Brain microvascular endothelial cell (primary cell): ENCODE data around the gene PEPD.
"Not testable (repeated sequence)": the region's sequence is repeated elsewhere in the genome, so short reads cannot be mapped to it uniquely, and the experiment has no call there.

Source experiments
- DNase-seq: peaks from one replicate; pipeline ENCODE4 v3.0.0-alpha.2; 2020
- H3K27ac ChIP-seq: fragments of 250-450 bp; sonication (Bioruptor Pico); 2 replicates; pipeline ENCODE4 v1.5.1; 2020; ENCODE audit warnings: mild to moderate bottlenecking, moderate library complexity
- H3K27me3 ChIP-seq: fragments of 250-450 bp; sonication (Bioruptor Pico); replicated peaks from 2 replicates; pipeline ENCODE4 v1.5.1; 2020; ENCODE audit warnings: mild to moderate bottlenecking
- H3K36me3 ChIP-seq: fragments of 250-450 bp; sonication (Bioruptor Pico); replicated peaks from 2 replicates; pipeline ENCODE4 v1.5.1; 2020; ENCODE audit warnings: mild to moderate bottlenecking
- H3K4me3 ChIP-seq: 2 replicates; pipeline ENCODE4 v1.5.1; 2011; ENCODE audit warnings: low read depth, mild to moderate bottlenecking, control low read depth, low read length, moderate library complexity
- CTCF ChIP-seq: IDR thresholded peaks from 2 replicates; pipeline ENCODE4 v1.5.1; 2011; ENCODE audit warnings: low read depth, mild to moderate bottlenecking, moderate library complexity, low read length, control low read depth, inconsistent platforms; ENCODE audit errors: missing control alignments
- in situ Hi-C: cut with HindIII; loops from 2 replicates; pipeline ENCODE4 v1.10.0; 2017; ENCODE audit warnings: low sequenced_read_pairs, low pct_ligation_motif_present

The PEPD gene

DNA sequence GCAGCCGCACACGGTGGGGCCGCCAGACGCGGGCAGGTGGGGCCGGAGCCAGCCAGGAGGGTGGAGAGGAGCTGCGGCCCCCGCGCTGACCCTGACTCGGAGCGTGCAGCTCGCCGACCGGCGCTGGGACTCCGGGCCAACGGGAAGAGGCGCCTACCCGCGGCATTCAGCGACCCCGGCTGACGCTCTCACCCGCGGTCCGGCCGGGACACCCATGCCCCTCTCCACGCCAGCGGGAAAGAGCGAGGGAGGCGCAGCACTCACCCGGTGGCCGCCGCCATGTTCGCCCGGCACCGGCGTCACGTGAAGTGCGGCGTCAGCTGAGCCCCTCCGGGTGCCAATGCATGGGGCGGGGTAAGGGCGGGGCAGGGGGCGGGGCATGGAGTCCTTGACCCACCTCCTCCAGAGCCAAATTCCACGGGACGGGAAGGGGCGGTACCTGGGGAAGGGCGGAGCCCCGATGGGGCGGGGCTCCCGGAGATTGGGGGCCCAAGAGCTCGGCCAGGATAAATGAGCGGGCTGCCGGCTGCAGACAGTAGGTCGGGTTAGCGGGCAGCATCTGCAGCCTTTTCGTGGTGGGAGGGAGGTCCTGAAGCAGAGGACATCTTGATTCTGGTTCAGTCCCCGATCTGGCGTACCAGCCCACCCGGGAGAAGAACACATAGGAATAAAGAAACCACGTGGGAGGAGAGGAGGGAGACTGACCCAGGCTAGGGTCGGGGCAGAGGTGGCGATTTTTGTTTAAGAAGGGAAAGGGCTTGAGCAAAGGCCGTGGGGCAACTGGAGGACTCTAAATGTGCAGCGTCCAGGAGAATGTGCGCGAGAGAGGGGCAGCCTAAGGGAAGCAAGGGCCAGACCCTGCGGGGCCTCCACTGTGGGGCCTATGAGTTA, at the start of gene PEPD:
TSS of gene PEPD (minus strand) at position 312 of the 891 bp plus-strand sequence. CDS start at position 281, 31 bp downstream.
- no peak for TF ChIP-seq CTCF
- no peaks in the 10 kb centered on the region for H3K27me3 ChIP-seq
- H3K4me3 ChIP-seq: peak within 1 kb of the TSS; percentile 90
- in situ Hi-C loops: no loop called here
- peak; percentile 84 for DNase-seq
- no peaks in the 10 kb centered on the region for H3K36me3 ChIP-seq
- H3K27ac ChIP-seq: peak within 1 kb of the TSS; percentile 81

DNA sequence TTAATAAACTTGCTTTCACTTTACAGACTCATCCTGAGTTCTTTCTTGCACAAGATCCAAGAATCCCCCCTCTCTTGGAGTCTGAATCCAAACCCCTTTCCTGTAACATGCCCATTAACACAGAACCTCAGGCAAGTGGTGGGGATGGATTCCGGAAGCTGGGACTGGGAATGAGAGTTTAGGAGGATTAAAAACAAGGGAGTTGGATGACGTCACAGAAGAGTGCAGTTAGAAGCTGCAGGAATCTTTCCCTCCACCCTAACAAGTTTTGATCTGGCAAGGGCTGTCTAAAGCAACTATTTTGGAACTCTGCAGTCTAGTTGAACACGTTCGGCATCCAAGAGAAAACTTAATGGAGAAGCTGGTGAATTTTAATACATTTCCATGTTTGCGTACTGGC, 48.2 kb upstream of the PEPD start:
- Histone ChIP-seq H3K36me3 (no peaks in the 10 kb centered on the region), H3K4me3 (no peak overlapping the region), H3K27me3 (no peaks in the 10 kb centered on the region), H3K27ac (no peak overlapping the region)
- in situ Hi-C loops: no loop called here
- no peak for DNase-seq
- TF ChIP-seq CTCF: no peak

DNA sequence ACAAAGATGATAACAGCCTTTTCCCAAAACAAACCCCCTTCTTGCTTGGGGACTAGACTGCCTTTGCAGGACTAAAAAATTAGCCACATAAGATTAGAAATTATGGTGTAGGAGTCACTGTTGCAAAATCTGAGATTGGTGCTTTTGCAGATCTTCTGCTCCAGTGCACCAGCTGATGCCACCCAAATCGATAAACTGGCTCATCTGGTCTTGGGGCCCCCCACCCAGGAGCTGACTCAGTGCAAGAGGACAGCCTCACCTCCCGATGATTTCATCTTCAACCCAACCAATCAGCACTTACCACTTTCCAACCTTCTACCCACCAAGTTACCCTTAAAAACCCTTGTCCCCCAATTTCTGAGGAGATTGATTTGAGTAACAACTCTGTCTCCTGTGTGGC, 47.1 kb upstream of the PEPD start:
- DNase-seq: no peak
- Histone ChIP-seq H3K36me3 (no peaks in the 10 kb centered on the region), H3K4me3 (no peak overlapping the region), H3K27me3 (no peaks in the 10 kb centered on the region), H3K27ac (no peak overlapping the region)
- in situ Hi-C loops: no loop called here
- no peak for TF ChIP-seq CTCF

DNA sequence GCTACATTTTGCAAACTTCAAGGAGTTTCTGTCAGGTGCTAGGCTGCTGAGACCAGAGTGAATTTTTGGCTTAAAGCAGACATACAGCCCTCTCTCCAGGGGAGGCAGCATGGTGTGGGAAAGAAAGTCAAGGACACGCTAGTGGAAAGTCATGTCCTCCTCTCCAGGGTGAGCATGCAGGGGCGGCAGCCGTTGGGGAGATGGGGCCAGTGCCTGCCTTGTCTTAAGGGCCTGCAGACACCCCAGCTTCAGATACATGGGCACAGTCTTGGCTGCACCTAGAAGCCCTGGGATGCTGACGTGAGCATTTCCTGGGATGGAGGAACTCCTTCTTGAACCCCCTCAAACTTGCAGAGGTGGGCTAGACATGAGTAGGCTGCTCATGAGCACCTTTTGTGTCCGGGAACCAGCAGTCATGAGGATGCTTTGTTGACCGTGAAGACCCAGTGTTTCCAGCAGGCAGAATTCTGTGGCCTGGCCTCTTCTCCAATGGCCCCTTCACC, 43.3 kb upstream of the PEPD start:
- Histone ChIP-seq H3K4me3 (no peak overlapping the region), H3K36me3 (no peaks in the 10 kb centered on the region), H3K27ac (no peak overlapping the region), H3K27me3 (no peaks in the 10 kb centered on the region)
- DNase-seq: no peak
- in situ Hi-C loops: no loop called here
- TF ChIP-seq CTCF: no peak

DNA sequence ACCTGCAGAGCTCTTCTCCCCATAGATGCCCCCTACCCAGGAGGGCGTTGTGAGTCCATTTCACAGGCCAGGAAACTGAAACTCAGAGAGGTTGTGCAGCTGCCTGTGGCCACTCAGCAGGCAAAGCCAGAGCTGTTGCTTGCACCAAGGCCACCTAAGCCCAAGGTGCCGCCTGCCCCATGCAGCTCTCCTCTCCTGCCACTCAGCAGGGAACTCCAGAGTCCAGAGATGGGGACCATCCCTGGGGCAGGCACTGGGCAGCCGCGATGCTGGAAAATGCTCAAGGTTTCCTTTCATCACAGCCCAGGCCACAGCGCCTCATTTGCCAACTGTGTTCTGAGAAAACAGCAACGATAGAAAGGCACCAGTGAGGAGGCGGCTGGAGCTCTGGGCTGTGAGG, 41.0 kb upstream of the PEPD start:
- DNase-seq: no peak
- no peak overlapping the region for H3K4me3 ChIP-seq
- no peak overlapping the region for H3K27ac ChIP-seq
- H3K27me3 ChIP-seq: no peaks in the 10 kb centered on the region
- H3K36me3 ChIP-seq: no peaks in the 10 kb centered on the region
- in situ Hi-C loops: no loop called here
- TF ChIP-seq CTCF: no peak

DNA sequence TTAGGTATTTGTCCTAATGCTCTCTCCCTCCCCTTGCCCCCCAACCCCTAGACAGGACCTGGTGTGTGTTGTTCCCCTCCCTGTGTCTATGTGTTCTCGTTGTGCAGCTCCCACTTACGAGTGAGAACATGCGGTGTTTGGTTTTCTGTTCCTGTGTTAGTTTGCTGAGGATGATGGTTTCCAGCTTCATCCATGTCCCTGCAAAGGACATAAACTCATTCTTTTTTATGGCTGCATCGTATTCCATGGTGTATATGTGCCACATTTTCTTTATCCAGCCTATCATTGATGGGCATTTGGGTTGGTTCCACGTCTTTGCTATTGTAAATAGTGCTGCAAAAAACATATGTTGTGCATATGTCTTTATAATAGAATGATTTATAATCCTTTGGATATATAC, 40.1 kb upstream of the PEPD start:
- DNase-seq, H3K27ac ChIP-seq, H3K27me3 ChIP-seq, in situ Hi-C loops, H3K36me3 ChIP-seq, H3K4me3 ChIP-seq: not testable (repeated sequence)
